Measurements from ENCODE around the gene YLPM1.

- TF ChIP-seq CTCF (IDR thresholded peaks at IDR 0.05; ENCODE audit: extremely low read depth in 1 of 2, insufficient read depth in 1 of 2, low read depth in 1 of 2, low read length in 2 of 2) (no peak), POLR2AphosphoS5 (IDR thresholded peaks at IDR 0.05; ENCODE audit: insufficient read depth, low read depth, low read length) (no peak), POLR2A (IDR thresholded peaks at IDR 0.05; ENCODE audit: low read depth, low read length) (no peak), EZH2 (IDR thresholded peaks at IDR 0.05; ENCODE audit: borderline replicate concordance, low read depth, low read length, severe bottlenecking) (no peak)
Measured at GRCh38 chr14:74838166-74838565, 75.0 kb downstream of the YLPM1 start.
